SKM-1 (cell line): ENCODE measurements around the gene GRAMD1B.
"Not testable (repeated sequence)": the region's sequence is repeated elsewhere in the genome, so short reads cannot be mapped to it uniquely, and the experiment has no call there.

Experiments
- DNase-seq: peaks from one replicate; lab custom pipeline; 2025; ENCODE audit not compliant: unreplicated experiment; lab: John Stamatoyannopoulos, UW

The GRAMD1B gene

GRCh38 chr11:123622576-123622975 lies 192.5 kb downstream of the GRAMD1B start:
- DNase-seq = no peak

- DNase-seq = no peak
Observed at GRCh38 chr11:123624974-123625373, 194.9 kb downstream of the GRAMD1B start.

GRCh38 chr11:123628936-123629683 lies 199.0 kb downstream of the GRAMD1B start:
- DNase-seq = no peak

DNA sequence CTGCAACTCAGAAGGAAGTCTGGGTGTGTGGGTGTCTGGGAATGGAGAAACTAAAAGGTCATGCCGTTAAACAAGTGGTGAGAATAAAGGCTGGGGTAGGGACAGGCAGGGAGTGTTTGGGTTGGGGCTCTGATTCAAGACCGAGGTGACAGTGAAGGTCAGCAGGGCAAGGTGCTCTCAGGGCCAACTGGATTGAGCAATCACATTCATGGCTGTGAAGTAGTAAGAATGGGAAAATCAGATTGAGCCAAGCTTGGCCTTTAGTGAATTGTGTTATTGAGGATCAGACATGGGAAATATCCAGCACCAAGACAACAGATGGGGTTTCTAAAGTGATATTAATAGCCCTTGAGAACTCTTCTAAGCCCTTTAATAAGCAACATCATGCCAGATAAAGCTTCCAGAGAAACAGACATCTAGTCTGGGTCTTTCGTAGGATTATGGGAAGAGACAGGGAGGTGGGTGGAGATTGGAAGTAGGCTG lies 200.1 kb downstream of the GRAMD1B start:
- no peak for DNase-seq

DNA sequence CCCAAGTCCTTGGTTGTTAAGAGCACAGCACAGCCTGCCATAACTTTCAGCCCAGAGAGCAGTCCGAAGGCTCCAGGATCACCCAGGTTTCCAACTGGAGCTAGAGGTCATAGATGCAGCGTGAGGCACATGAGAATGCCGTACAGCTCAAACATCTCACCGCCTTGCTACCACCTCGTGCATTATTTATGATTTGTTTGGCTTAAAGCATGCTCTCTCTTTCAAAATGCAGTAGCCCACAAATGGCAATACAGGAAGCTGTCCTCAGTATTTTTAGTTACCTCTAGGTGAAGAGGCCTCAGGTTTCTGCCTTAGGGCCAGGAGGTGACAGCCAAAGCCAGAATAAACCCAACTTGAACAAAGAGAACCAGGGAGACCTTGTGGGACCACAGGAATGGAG lies 210.0 kb downstream of the GRAMD1B start:
- DNase-seq = no peak

GRCh38 chr11:123640677-123641494 lies 210.8 kb downstream of the GRAMD1B start:
- DNase-seq = peak; percentile 26

GRCh38 chr11:123641495-123641840 lies 211.4 kb downstream of the GRAMD1B start:
- DNase-seq = no peak

GRCh38 chr11:123642435-123642834 lies 212.4 kb downstream of the GRAMD1B start:
- no peak for DNase-seq

GRCh38 chr11:123645286-123645975 lies 215.4 kb downstream of the GRAMD1B start:
- no peak for DNase-seq

GRCh38 chr11:123650901-123651300 lies 220.8 kb downstream of the GRAMD1B start:
- no peak for DNase-seq

GRCh38 chr11:123652599-123652998 lies 222.5 kb downstream of the GRAMD1B start:
- no peak for DNase-seq

GRCh38 chr11:123653483-123653826 lies 223.4 kb downstream of the GRAMD1B start:
- no peak for DNase-seq

- no peak for DNase-seq
Observed at GRCh38 chr11:123653827-123654565, 223.9 kb downstream of the GRAMD1B start.

- DNase-seq = no peak
Observed at GRCh38 chr11:123654566-123655081, 224.6 kb downstream of the GRAMD1B start, which contains the start of gene SCN3B. SCN3B (minus strand) TSS chr11:123654624; CDS start chr11:123653801, 823 bp downstream.

- no peak for DNase-seq
Observed at GRCh38 chr11:123659311-123659710, 229.2 kb downstream of the GRAMD1B start.

DNA sequence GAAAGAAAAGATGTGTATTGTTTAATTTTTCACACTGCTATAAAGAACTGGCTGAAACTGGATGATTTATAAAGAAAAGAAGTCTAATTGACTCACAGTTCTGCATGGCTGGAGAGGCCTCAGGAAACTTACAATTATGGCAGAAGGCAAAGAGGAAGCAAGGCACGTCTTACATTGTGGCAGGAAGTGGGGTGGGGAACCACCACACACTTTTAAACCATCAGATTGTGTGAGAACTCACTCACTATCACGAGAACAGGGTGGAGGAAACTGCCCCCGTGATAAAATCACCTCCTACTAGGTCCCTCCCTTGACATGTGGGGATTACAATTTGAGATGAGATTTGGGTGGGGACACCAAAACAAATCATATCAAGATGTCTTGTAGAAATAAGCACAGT lies 229.9 kb downstream of the GRAMD1B start:
- not testable (repeated sequence) for DNase-seq

DNA sequence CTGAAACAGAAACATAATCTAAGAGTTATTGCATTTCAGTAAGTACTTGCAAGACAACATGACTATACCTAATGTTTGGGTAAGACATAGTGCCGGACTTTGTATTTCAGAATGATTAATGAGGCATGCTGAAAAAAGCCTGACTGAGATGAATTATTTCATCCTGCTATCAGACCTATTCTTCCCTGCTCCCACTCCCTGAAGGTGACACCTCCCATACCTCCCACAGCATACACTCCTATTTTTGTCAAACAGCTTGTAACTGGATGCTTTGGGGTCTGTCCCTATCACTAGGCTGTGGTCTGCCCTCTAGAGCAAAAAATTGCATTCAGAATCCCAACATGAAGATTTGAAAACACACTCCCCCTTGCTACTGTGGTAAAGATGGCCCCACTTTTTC lies 235.2 kb downstream of the GRAMD1B start:
- no peak for DNase-seq

DNA sequence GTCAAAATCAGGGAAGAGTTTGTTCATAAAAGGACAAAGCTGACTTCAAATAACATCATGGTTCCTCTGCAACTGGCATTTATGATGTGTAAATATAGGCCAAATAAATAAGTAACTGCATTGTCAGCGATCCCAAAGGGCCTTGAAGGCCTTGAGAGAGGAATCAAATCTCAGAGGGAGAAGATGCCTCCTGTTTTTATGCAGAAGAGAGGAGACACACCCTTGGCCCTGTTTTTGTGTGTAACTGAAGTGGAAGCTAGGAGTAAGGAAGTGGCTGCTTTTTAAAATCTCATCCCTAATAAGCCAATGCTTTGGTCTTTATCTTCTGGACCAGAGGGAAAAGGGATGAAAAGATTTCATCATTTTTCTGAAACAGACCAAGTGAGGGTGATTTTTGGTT lies 240.0 kb downstream of the GRAMD1B start:
- no peak for DNase-seq

DNA sequence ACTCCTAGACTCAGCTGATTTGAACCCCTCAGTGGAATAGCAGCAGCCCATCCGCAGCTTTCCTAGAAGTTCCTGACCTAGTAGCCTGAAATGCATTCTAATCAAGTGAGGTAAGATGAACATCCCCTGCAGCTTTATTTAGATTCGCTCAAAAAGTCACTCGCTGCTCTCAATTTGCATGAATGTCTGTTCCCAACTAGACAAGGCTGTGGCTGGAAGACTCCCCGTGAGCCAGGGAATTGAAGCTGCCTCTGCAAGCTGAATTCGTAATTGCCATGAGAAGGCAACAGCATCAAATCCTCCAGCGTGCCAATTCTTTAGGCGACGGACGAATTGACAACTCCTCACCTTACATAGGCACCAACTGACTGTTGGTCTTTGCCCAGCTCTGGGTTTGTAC lies 241.5 kb downstream of the GRAMD1B start:
- no peak for DNase-seq

DNA sequence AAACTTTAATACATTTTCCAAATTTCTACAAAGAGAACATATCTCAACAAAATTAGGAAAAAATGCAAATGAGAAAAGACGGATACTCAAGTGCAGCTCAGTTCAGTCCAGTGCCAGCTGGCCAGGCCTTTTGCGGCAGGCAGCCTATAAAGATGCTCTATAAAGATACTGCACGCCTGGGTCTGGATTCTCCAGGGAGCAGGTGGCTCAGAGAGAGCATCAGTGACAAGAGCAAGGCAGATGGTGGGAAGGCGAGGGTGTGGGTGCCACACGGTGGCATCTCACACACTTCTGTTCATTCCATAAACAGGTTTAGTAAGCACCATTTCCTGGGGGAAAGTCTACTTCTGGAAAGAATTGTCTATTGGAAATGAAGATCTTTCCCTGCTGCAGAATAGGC lies 242.5 kb downstream of the GRAMD1B start:
- DNase-seq = no peak

- no peak for DNase-seq
Observed at GRCh38 chr11:123674297-123674696, 244.2 kb downstream of the GRAMD1B start.
